ENCODE measurements around the gene DCUN1D3.
A peak's percentile ranks its signal among the peaks of the same experiment; 100 is the strongest.

DCUN1D3 gene

GRCh38 chr16:20897922-20898321 is 2.2 kb downstream of the DCUN1D3 start:
- Histone ChIP-seq H3K36me3 (peaks cover 46% of the 10 kb centered on the region), H3K27me3 (no peaks in the 10 kb centered on the region), H3K9ac (no peak overlapping the region), H3K4me1 (peaks cover 36% of the 10 kb centered on the region), H4K20me1 (peaks cover 18% of the 10 kb centered on the region; the same call in 1 of the 2 replicates), H3K27ac (no peak overlapping the region), H3K4me3 (no peak overlapping the region), H3K9me3 (no peaks in the 10 kb centered on the region), H3K4me2 (peak overlapping the region; percentile 85; the same call in 1 of the 2 replicates)
- TF ChIP-seq Cebpa-rat (IDR thresholded peaks at IDR 0.05): no peak

GRCh38 chr16:20897253-20897897 is 2.8 kb downstream of the DCUN1D3 start:
- H3K4me3 ChIP-seq: no peak overlapping the region
- H3K4me1 ChIP-seq: peaks cover 30% of the 10 kb centered on the region
- no peaks in the 10 kb centered on the region for H3K9me3 ChIP-seq
- H3K36me3 ChIP-seq: peaks cover 50% of the 10 kb centered on the region
- TF ChIP-seq Cebpa-rat (IDR thresholded peaks at IDR 0.05): no peak
- peaks cover 18% of the 10 kb centered on the region; the same call in 1 of the 2 replicates for H4K20me1 ChIP-seq
- no peak overlapping the region for H3K4me2 ChIP-seq
- no peaks in the 10 kb centered on the region for H3K27me3 ChIP-seq
- H3K27ac ChIP-seq: no peak overlapping the region
- no peak overlapping the region for H3K9ac ChIP-seq

- H3K4me3 ChIP-seq: no peak overlapping the region
- H3K9me3 ChIP-seq: no peaks in the 10 kb centered on the region
- H3K9ac ChIP-seq: no peak overlapping the region
- H3K27me3 ChIP-seq: no peaks in the 10 kb centered on the region
- no peak overlapping the region for H3K4me2 ChIP-seq
- TF ChIP-seq Cebpa-rat (IDR thresholded peaks at IDR 0.05): no peak
- H3K36me3 ChIP-seq: peaks cover 71% of the 10 kb centered on the region
- H3K4me1 ChIP-seq: peaks cover 17% of the 10 kb centered on the region
- H3K27ac ChIP-seq: no peak overlapping the region
- H4K20me1 ChIP-seq: peaks cover 31% of the 10 kb centered on the region; the same call in 1 of the 2 replicates
Observed at GRCh38 chr16:20894388-20894787, 5.8 kb downstream of the DCUN1D3 start.

- H3K4me3 ChIP-seq: no peak overlapping the region
- H3K36me3 ChIP-seq: peaks cover 61% of the 10 kb centered on the region
- no peaks in the 10 kb centered on the region for H3K27me3 ChIP-seq
- no peak overlapping the region for H3K27ac ChIP-seq
- 0 out of 2 replicates have a peak, but pooled peaks cover 2% of the 10 kb centered on the region for H3K4me1 ChIP-seq
- no peaks in the 10 kb centered on the region for H3K9me3 ChIP-seq
- peaks cover 30% of the 10 kb centered on the region; the same call in 1 of the 2 replicates for H4K20me1 ChIP-seq
- TF ChIP-seq Cebpa-rat (IDR thresholded peaks at IDR 0.05): no peak
- no peak overlapping the region for H3K9ac ChIP-seq
- H3K4me2 ChIP-seq: no peak overlapping the region
Observed at GRCh38 chr16:20889625-20890275, 10.4 kb downstream of the DCUN1D3 start.

GRCh38 chr16:20887207-20887606 is 13.0 kb downstream of the DCUN1D3 start:
- Histone ChIP-seq H3K4me3 (no peak overlapping the region), H3K9ac (no peak overlapping the region), H3K4me2 (no peak overlapping the region), H4K20me1 (peaks cover 13% of the 10 kb centered on the region; the same call in 1 of the 2 replicates), H3K4me1 (peaks cover 12% of the 10 kb centered on the region), H3K27me3 (no peaks in the 10 kb centered on the region), H3K9me3 (no peaks in the 10 kb centered on the region), H3K27ac (no peak overlapping the region), H3K36me3 (peaks cover 38% of the 10 kb centered on the region)
- TF ChIP-seq Cebpa-rat (IDR thresholded peaks at IDR 0.05): no peak

- H3K4me3 ChIP-seq: no peak overlapping the region
- peaks cover 12% of the 10 kb centered on the region for H3K4me1 ChIP-seq
- peaks cover 12% of the 10 kb centered on the region; the same call in 1 of the 2 replicates for H4K20me1 ChIP-seq
- H3K27me3 ChIP-seq: no peaks in the 10 kb centered on the region
- H3K4me2 ChIP-seq: no peak overlapping the region
- no peak overlapping the region for H3K27ac ChIP-seq
- H3K36me3 ChIP-seq: peaks cover 29% of the 10 kb centered on the region
- H3K9ac ChIP-seq: no peak overlapping the region
- TF ChIP-seq Cebpa-rat (IDR thresholded peaks at IDR 0.05): no peak
- no peaks in the 10 kb centered on the region for H3K9me3 ChIP-seq
Observed at GRCh38 chr16:20886320-20886719, 13.8 kb downstream of the DCUN1D3 start.

GRCh38 chr16:20884240-20884556 is 16.0 kb downstream of the DCUN1D3 start:
- no peak overlapping the region for H3K4me3 ChIP-seq
- peaks cover 18% of the 10 kb centered on the region; the same call in 1 of the 2 replicates for H3K36me3 ChIP-seq
- H3K27me3 ChIP-seq: no peaks in the 10 kb centered on the region
- H4K20me1 ChIP-seq: peaks cover 6% of the 10 kb centered on the region; the same call in 1 of the 2 replicates
- no peaks in the 10 kb centered on the region for H3K9me3 ChIP-seq
- H3K4me2 ChIP-seq: peak overlapping the region; percentile 34
- H3K9ac ChIP-seq: no peak overlapping the region
- H3K27ac ChIP-seq: no peak overlapping the region
- H3K4me1 ChIP-seq: peaks cover 23% of the 10 kb centered on the region
- TF ChIP-seq Cebpa-rat (IDR thresholded peaks at IDR 0.05): no peak

GRCh38 chr16:20883554-20884239 is 16.5 kb downstream of the DCUN1D3 start:
- TF ChIP-seq Cebpa-rat (IDR thresholded peaks at IDR 0.05): no peak
- H3K4me2 ChIP-seq: peak overlapping the region; percentile 34; the same call in 1 of the 2 replicates

GRCh38 chr16:20881503-20881878 is 18.7 kb downstream of the DCUN1D3 start:
- Histone ChIP-seq H3K36me3 (peaks cover 8% of the 10 kb centered on the region), H3K4me3 (no peak overlapping the region), H3K9me3 (no peaks in the 10 kb centered on the region), H3K9ac (no peak overlapping the region), H4K20me1 (peaks cover 19% of the 10 kb centered on the region; the same call in 1 of the 2 replicates), H3K4me2 (no peak overlapping the region), H3K27me3 (no peaks in the 10 kb centered on the region), H3K4me1 (peaks cover 30% of the 10 kb centered on the region), H3K27ac (no peak overlapping the region)
- no peak for TF ChIP-seq Cebpa-rat (IDR thresholded peaks at IDR 0.05)

More at GRCh38 chr16:20883554-20884239, 16.5 kb downstream of the DCUN1D3 start:
- peaks cover 28% of the 10 kb centered on the region for H3K4me1 ChIP-seq
- H3K9me3 ChIP-seq: no peaks in the 10 kb centered on the region
- H3K36me3 ChIP-seq: peaks cover 16% of the 10 kb centered on the region; the same call in 1 of the 2 replicates
- H3K4me3 ChIP-seq: no peak overlapping the region
- H4K20me1 ChIP-seq: peaks cover 8% of the 10 kb centered on the region; the same call in 1 of the 2 replicates
- no peaks in the 10 kb centered on the region for H3K27me3 ChIP-seq
- no peak overlapping the region for H3K27ac ChIP-seq
- H3K9ac ChIP-seq: no peak overlapping the region

Measured in BLaER1 (cell line).